ENCODE results near the gene ACR. TPM values are rescaled to one million over a fixed set of nuclear protein-coding genes. Genes with fewer than 3 reads are reported as not detected.

ACR gene
- total and polyA plus RNA-seq, 5 donors, result 0.38 to 1.2 (median 0.54) TPM

GRCh38 chr22:50719814-50720300 lies 18.1 kb upstream of the ACR start:
- H3K9me3 ChIP-seq (ENCODE audit: control insufficient read depth, low read length), result no peaks in the 10 kb centered on the region
- no peak for ATAC-seq
- H3K4me1 ChIP-seq (ENCODE audit: control insufficient read depth, insufficient read depth, low read length), result no peaks in the 10 kb centered on the region
- peak in 1 of 3 donors; percentile 59 for DNase-seq
- no peak overlapping the region for H3K27ac ChIP-seq (ENCODE audit: low read length)
- no peaks in the 10 kb centered on the region for H3K27me3 ChIP-seq (ENCODE audit: control insufficient read depth, insufficient read depth)
- whole genome bisulfite sequencing, result 29% methylated on average over 39 of the region's 40 CpGs
- intact Hi-C loops (cut with DNase I), result no loop called here
- no peak overlapping the region for H3K4me3 ChIP-seq (ENCODE audit: low read length)

GRCh38 chr22:50720301-50721256 lies 17.4 kb upstream of the ACR start:
- intact Hi-C loops (cut with DNase I), result no loop called here
- Histone ChIP-seq H3K27ac (ENCODE audit: low read length) (no peak overlapping the region), H3K9me3 (ENCODE audit: control insufficient read depth, low read length) (no peaks in the 10 kb centered on the region), H3K4me3 (ENCODE audit: low read length) (no peak overlapping the region), H3K4me1 (ENCODE audit: control insufficient read depth, insufficient read depth, low read length) (no peaks in the 10 kb centered on the region), H3K27me3 (ENCODE audit: control insufficient read depth, insufficient read depth) (no peaks in the 10 kb centered on the region)
- whole genome bisulfite sequencing, result 38% methylated on average over 129 of the region's 132 CpGs
- ATAC-seq, result no peak
- DNase-seq, result peak; percentile 15 to 67 (median 55)

- intact Hi-C loops (cut with DNase I), result no loop called here
Observed at GRCh38 chr22:50721257-50721844, 16.7 kb upstream of the ACR start.

GRCh38 chr22:50722048-50722701 lies 15.8 kb upstream of the ACR start:
- WGBS, result 91% methylated on average over 33 of the region's 33 CpGs
- H3K4me3 ChIP-seq (ENCODE audit: low read length), result no peak overlapping the region
- no peak overlapping the region for H3K27ac ChIP-seq (ENCODE audit: low read length)
- DNase-seq (peak; percentile 12 to 52 (median 40)), ATAC-seq (no peak)
- no peaks in the 10 kb centered on the region for H3K4me1 ChIP-seq (ENCODE audit: control insufficient read depth, insufficient read depth, low read length)
- H3K9me3 ChIP-seq (ENCODE audit: control insufficient read depth, low read length), result no peaks in the 10 kb centered on the region
- intact Hi-C loops (cut with DNase I), result no loop called here
- H3K27me3 ChIP-seq (ENCODE audit: control insufficient read depth, insufficient read depth), result no peaks in the 10 kb centered on the region

More at GRCh38 chr22:50721257-50721844, 16.7 kb upstream of the ACR start:
- ATAC-seq (peak in 1 of 2 donors; percentile 7), DNase-seq (peak in 2 of 3 donors; percentile 42 to 61)
- H3K27ac ChIP-seq (ENCODE audit: low read length), result no peak overlapping the region
- H3K4me3 ChIP-seq (ENCODE audit: low read length), result no peak overlapping the region
- no peaks in the 10 kb centered on the region for H3K4me1 ChIP-seq (ENCODE audit: control insufficient read depth, insufficient read depth, low read length)
- 81% methylated on average over 32 of the region's 32 CpGs for WGBS
- H3K27me3 ChIP-seq (ENCODE audit: control insufficient read depth, insufficient read depth), result no peaks in the 10 kb centered on the region
- no peaks in the 10 kb centered on the region for H3K9me3 ChIP-seq (ENCODE audit: control insufficient read depth, low read length)

GRCh38 chr22:50722716-50723428 lies 15.1 kb upstream of the ACR start:
- no peak overlapping the region for H3K4me3 ChIP-seq (ENCODE audit: low read length)
- no peak overlapping the region for H3K27ac ChIP-seq (ENCODE audit: low read length)
- intact Hi-C loops (cut with DNase I), result no loop called here
- H3K27me3 ChIP-seq (ENCODE audit: control insufficient read depth, insufficient read depth), result no peaks in the 10 kb centered on the region
- WGBS, result 83% methylated on average over 12 of the region's 12 CpGs
- ATAC-seq, result no peak
- no peaks in the 10 kb centered on the region for H3K9me3 ChIP-seq (ENCODE audit: control insufficient read depth, low read length)
- H3K4me1 ChIP-seq (ENCODE audit: control insufficient read depth, insufficient read depth, low read length), result no peaks in the 10 kb centered on the region
- peak; percentile 5 to 25 (median 21) for DNase-seq

- H3K4me3 ChIP-seq (ENCODE audit: low read length), result no peak overlapping the region
- intact Hi-C loops (cut with DNase I), result no loop called here
- no peaks in the 10 kb centered on the region for H3K4me1 ChIP-seq (ENCODE audit: control insufficient read depth, insufficient read depth, low read length)
Observed at GRCh38 chr22:50723991-50724390, 14.0 kb upstream of the ACR start.

GRCh38 chr22:50724616-50725015 lies 13.4 kb upstream of the ACR start:
- Histone ChIP-seq H3K4me1 (ENCODE audit: control insufficient read depth, insufficient read depth, low read length) (no peaks in the 10 kb centered on the region), H3K9me3 (ENCODE audit: control insufficient read depth, low read length) (no peaks in the 10 kb centered on the region), H3K27ac (ENCODE audit: low read length) (no peak overlapping the region), H3K27me3 (ENCODE audit: control insufficient read depth, insufficient read depth) (no peaks in the 10 kb centered on the region), H3K4me3 (ENCODE audit: low read length) (no peak overlapping the region)
- intact Hi-C loops (cut with DNase I), result no loop called here
- 69% methylated on average over 8 of the region's 8 CpGs for WGBS
- DNase-seq (peak in 2 of 3 donors; percentile 36 to 53), ATAC-seq (no peak)

More at GRCh38 chr22:50723991-50724390, 14.0 kb upstream of the ACR start:
- Histone ChIP-seq H3K9me3 (ENCODE audit: control insufficient read depth, low read length) (no peaks in the 10 kb centered on the region), H3K27me3 (ENCODE audit: control insufficient read depth, insufficient read depth) (no peaks in the 10 kb centered on the region), H3K27ac (ENCODE audit: low read length) (no peak overlapping the region)
- no peak for ATAC-seq
- WGBS, result 77% methylated on average over 7 of the region's 7 CpGs
- peak in 1 of 3 donors; percentile 37 for DNase-seq

- H3K9me3 ChIP-seq (ENCODE audit: control insufficient read depth, low read length), result no peaks in the 10 kb centered on the region
- ATAC-seq, result no peak
- no peaks in the 10 kb centered on the region for H3K27me3 ChIP-seq (ENCODE audit: control insufficient read depth, insufficient read depth)
- intact Hi-C loops (cut with DNase I), result no loop called here
- no peaks in the 10 kb centered on the region for H3K4me1 ChIP-seq (ENCODE audit: control insufficient read depth, insufficient read depth, low read length)
- H3K4me3 ChIP-seq (ENCODE audit: low read length), result no peak overlapping the region
- WGBS, result 89% methylated on average over 7 of the region's 7 CpGs
- no peak for DNase-seq
- H3K27ac ChIP-seq (ENCODE audit: low read length), result no peak overlapping the region
Observed at GRCh38 chr22:50725597-50725996, 12.4 kb upstream of the ACR start.

- no peaks in the 10 kb centered on the region for H3K9me3 ChIP-seq (ENCODE audit: control insufficient read depth, low read length)
- DNase-seq (peak in 2 of 3 donors; percentile 20 to 30), ATAC-seq (no peak)
- intact Hi-C loops (cut with DNase I), result no loop called here
- 78% methylated on average over 14 of the region's 14 CpGs for WGBS
- H3K27me3 ChIP-seq (ENCODE audit: control insufficient read depth, insufficient read depth), result no peaks in the 10 kb centered on the region
- no peaks in the 10 kb centered on the region for H3K4me1 ChIP-seq (ENCODE audit: control insufficient read depth, insufficient read depth, low read length)
- no peak overlapping the region for H3K4me3 ChIP-seq (ENCODE audit: low read length)
- no peak overlapping the region for H3K27ac ChIP-seq (ENCODE audit: low read length)
Observed at GRCh38 chr22:50726643-50727340, 11.2 kb upstream of the ACR start.
